Measurements from ENCODE around the gene IL6. TPM values are rescaled to one million over a fixed set of nuclear protein-coding genes. Genes with fewer than 3 reads are reported as not detected.

IL6 gene
- total and polyA plus RNA-seq, 2 donors from 2014 or later, result 0.58 to 1.6 TPM

- H3K27me3 ChIP-seq (ENCODE audit: control insufficient read depth, insufficient read depth, low read length), result no peaks in the 10 kb centered on the region
- DNase-seq (no peak), FAIRE-seq (no peak)
- H3K4me3 ChIP-seq (ENCODE audit: low read length in 3 of 3), result no peak overlapping the region
- intact Hi-C loops (cut with DNase I), result no loop called here
- TF ChIP-seq CTCF (IDR thresholded peaks at IDR 0.05; ENCODE audit: borderline replicate concordance, extremely low read depth, insufficient read depth), result no peak
- no peak overlapping the region for H3K9ac ChIP-seq (ENCODE audit: low read length in 3 of 3)
- H3K4me1 ChIP-seq (ENCODE audit: control insufficient read depth in 2 of 3, insufficient read depth in 2 of 3, low read depth in 1 of 3, low read length in 3 of 3), result no peaks in the 10 kb centered on the region
- no peak overlapping the region for H3K27ac ChIP-seq (ENCODE audit: low read depth in 2 of 2, low read length in 2 of 2)
- no peaks in the 10 kb centered on the region for H3K9me3 ChIP-seq (ENCODE audit: control insufficient read depth in 2 of 3, insufficient read depth in 1 of 3, low read length in 3 of 3)
- no peaks in the 10 kb centered on the region for H3K36me3 ChIP-seq (ENCODE audit: control insufficient read depth in 2 of 3, insufficient read depth in 3 of 3, low read length in 3 of 3)
These were observed 29.0 kb upstream of the IL6 start for GRCh38 chr7:22697876-22698606.

- no peak for TF ChIP-seq CTCF (IDR thresholded peaks at IDR 0.05; ENCODE audit: borderline replicate concordance, extremely low read depth, insufficient read depth)
- FAIRE-seq (no peak), DNase-seq (no peak)
- Histone ChIP-seq H3K27me3 (ENCODE audit: control insufficient read depth, insufficient read depth, low read length) (no peaks in the 10 kb centered on the region), H3K9me3 (ENCODE audit: control insufficient read depth in 2 of 3, insufficient read depth in 1 of 3, low read length in 3 of 3) (no peaks in the 10 kb centered on the region), H3K27ac (ENCODE audit: low read depth in 2 of 2, low read length in 2 of 2) (no peak overlapping the region), H3K4me1 (ENCODE audit: control insufficient read depth in 2 of 3, insufficient read depth in 2 of 3, low read depth in 1 of 3, low read length in 3 of 3) (no peaks in the 10 kb centered on the region), H3K36me3 (ENCODE audit: control insufficient read depth in 2 of 3, insufficient read depth in 3 of 3, low read length in 3 of 3) (no peaks in the 10 kb centered on the region), H3K4me3 (ENCODE audit: low read length in 3 of 3) (no peak overlapping the region), H3K9ac (ENCODE audit: low read length in 3 of 3) (no peak overlapping the region)
- intact Hi-C loops (cut with DNase I), result no loop called here
These were observed 28.2 kb upstream of the IL6 start for GRCh38 chr7:22698767-22699166.

- H3K4me3 ChIP-seq (ENCODE audit: low read length in 3 of 3), result no peak overlapping the region
- no peaks in the 10 kb centered on the region for H3K4me1 ChIP-seq (ENCODE audit: control insufficient read depth in 2 of 3, insufficient read depth in 2 of 3, low read depth in 1 of 3, low read length in 3 of 3)
- no peaks in the 10 kb centered on the region for H3K27me3 ChIP-seq (ENCODE audit: control insufficient read depth, insufficient read depth, low read length)
- no peak overlapping the region for H3K27ac ChIP-seq (ENCODE audit: low read depth in 2 of 2, low read length in 2 of 2)
- no peak overlapping the region for H3K9ac ChIP-seq (ENCODE audit: low read length in 3 of 3)
- intact Hi-C loops (cut with DNase I), result no loop called here
- DNase-seq, result no peak
- no peaks in the 10 kb centered on the region for H3K9me3 ChIP-seq (ENCODE audit: control insufficient read depth in 2 of 3, insufficient read depth in 1 of 3, low read length in 3 of 3)
- H3K36me3 ChIP-seq (ENCODE audit: control insufficient read depth in 2 of 3, insufficient read depth in 3 of 3, low read length in 3 of 3), result no peaks in the 10 kb centered on the region
- no peak for FAIRE-seq
- no peak for TF ChIP-seq CTCF (IDR thresholded peaks at IDR 0.05; ENCODE audit: borderline replicate concordance, extremely low read depth, insufficient read depth)
These were observed 26.4 kb upstream of the IL6 start for GRCh38 chr7:22700559-22701002.

All from kidney (tissue), 14 donors.